Uterus (tissue), 2 donors: ENCODE results near the gene CFAP65.

Source experiments
- POLR2A ChIP-seq, 2 donors: fragments of 450-650 bp; IDR thresholded peaks; one replicate each; pipeline ENCODE4 v1.6.1; 2016; ENCODE audit warnings: antibody characterized with exemption in 2 of 2, mild to moderate bottlenecking in 1 of 2, moderate library complexity in 1 of 2
- TF ChIP-seq, protein P1 (sequence below), 4 experiments: fragments of 200-600 bp in 2 of 4; fragments of 450-650 bp in 2 of 4; sonication (generic) in 2 of 4; IDR thresholded peaks; one replicate each; pipeline ENCODE4 v1.5.1; 2016 to 2019; ENCODE audit warnings: antibody characterized with exemption in 4 of 4, mild to moderate bottlenecking in 2 of 4, moderate library complexity in 1 of 4

- TF ChIP-seq, protein P1, sequence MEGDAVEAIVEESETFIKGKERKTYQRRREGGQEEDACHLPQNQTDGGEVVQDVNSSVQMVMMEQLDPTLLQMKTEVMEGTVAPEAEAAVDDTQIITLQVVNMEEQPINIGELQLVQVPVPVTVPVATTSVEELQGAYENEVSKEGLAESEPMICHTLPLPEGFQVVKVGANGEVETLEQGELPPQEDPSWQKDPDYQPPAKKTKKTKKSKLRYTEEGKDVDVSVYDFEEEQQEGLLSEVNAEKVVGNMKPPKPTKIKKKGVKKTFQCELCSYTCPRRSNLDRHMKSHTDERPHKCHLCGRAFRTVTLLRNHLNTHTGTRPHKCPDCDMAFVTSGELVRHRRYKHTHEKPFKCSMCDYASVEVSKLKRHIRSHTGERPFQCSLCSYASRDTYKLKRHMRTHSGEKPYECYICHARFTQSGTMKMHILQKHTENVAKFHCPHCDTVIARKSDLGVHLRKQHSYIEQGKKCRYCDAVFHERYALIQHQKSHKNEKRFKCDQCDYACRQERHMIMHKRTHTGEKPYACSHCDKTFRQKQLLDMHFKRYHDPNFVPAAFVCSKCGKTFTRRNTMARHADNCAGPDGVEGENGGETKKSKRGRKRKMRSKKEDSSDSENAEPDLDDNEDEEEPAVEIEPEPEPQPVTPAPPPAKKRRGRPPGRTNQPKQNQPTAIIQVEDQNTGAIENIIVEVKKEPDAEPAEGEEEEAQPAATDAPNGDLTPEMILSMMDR (IDR thresholded peaks at IDR 0.05), result no peak
- TF ChIP-seq POLR2A (IDR thresholded peaks at IDR 0.05), result no peak
Measured at GRCh38 chr2:219089330-219089729, 48.0 kb upstream of the CFAP65 start.
